CD4-positive, alpha-beta T cell treated with Interleukin-21 for 1 hour (primary cell): ENCODE measurements around the gene RBM47.

Experiments used
- DNase-seq: peaks from one replicate; pipeline ENCODE4 v3.0.0-alpha.2; 2020

Gene RBM47

GRCh38 chr4:40622913-40623312 lies 6.8 kb downstream of the RBM47 start:
- no peak for DNase-seq

GRCh38 chr4:40621592-40622512 lies 7.8 kb downstream of the RBM47 start:
- peak; percentile 45 for DNase-seq

- no peak for DNase-seq
Observed at GRCh38 chr4:40621229-40621591, 8.5 kb downstream of the RBM47 start.

GRCh38 chr4:40619600-40619999 lies 10.1 kb downstream of the RBM47 start:
- no peak for DNase-seq

GRCh38 chr4:40617872-40618271 lies 11.8 kb downstream of the RBM47 start:
- DNase-seq, result no peak

GRCh38 chr4:40614031-40614430 lies 15.6 kb downstream of the RBM47 start:
- no peak for DNase-seq

- DNase-seq, result no peak
Observed at GRCh38 chr4:40613456-40613855, 16.2 kb downstream of the RBM47 start.

GRCh38 chr4:40612831-40613230 lies 16.8 kb downstream of the RBM47 start:
- no peak for DNase-seq

GRCh38 chr4:40612283-40612682 lies 17.4 kb downstream of the RBM47 start:
- no peak for DNase-seq

- no peak for DNase-seq
Observed at GRCh38 chr4:40608628-40609027, 21.0 kb downstream of the RBM47 start.

- DNase-seq, result no peak
Observed at GRCh38 chr4:40607221-40607620, 22.4 kb downstream of the RBM47 start.

- no peak for DNase-seq
Observed at GRCh38 chr4:40606239-40606767, 23.4 kb downstream of the RBM47 start.

GRCh38 chr4:40603281-40603680 lies 26.4 kb downstream of the RBM47 start:
- DNase-seq, result no peak

- peak; percentile 11 for DNase-seq
Observed at GRCh38 chr4:40601641-40602040, 28.0 kb downstream of the RBM47 start.

- no peak for DNase-seq
Observed at GRCh38 chr4:40600850-40601249, 28.8 kb downstream of the RBM47 start.

GRCh38 chr4:40599431-40599830 lies 30.2 kb downstream of the RBM47 start:
- no peak for DNase-seq

- DNase-seq, result no peak
Observed at GRCh38 chr4:40596522-40596921, 33.1 kb downstream of the RBM47 start.

- no peak for DNase-seq
Observed at GRCh38 chr4:40595981-40596380, 33.7 kb downstream of the RBM47 start.

- no peak for DNase-seq
Observed at GRCh38 chr4:40594261-40595178, 35.1 kb downstream of the RBM47 start.

- no peak for DNase-seq
Observed at GRCh38 chr4:40592034-40592433, 37.6 kb downstream of the RBM47 start.

GRCh38 chr4:40587826-40588225 lies 41.8 kb downstream of the RBM47 start:
- DNase-seq, result no peak

- no peak for DNase-seq
Observed at GRCh38 chr4:40587351-40587750, 42.3 kb downstream of the RBM47 start.

- no peak for DNase-seq
Observed at GRCh38 chr4:40586729-40587128, 42.9 kb downstream of the RBM47 start.

GRCh38 chr4:40586034-40586433 lies 43.6 kb downstream of the RBM47 start:
- no peak for DNase-seq
